B cell (primary cell): ENCODE results near the gene REELD1. TPM values are rescaled to one million over a fixed set of nuclear protein-coding genes. Genes with fewer than 3 reads are reported as not detected.

Experiments used
- ATAC-seq: fragments of 200-7000 bp; cut with Tn5 transposase; one replicate; pipeline ENCODE4 v1.10.0; 2021; ENCODE audit warnings: low read depth, mild to moderate bottlenecking, moderate number of reproducible peaks, moderate library complexity
- CTCF ChIA-PET: fragments of 350-600 bp; sonication (Branson Sonifier 250); formaldehyde crosslinking; loops from one replicate; lab custom pipeline; 2021; ENCODE audit warnings: antibody characterized with exemption, inconsistent platforms; lab: Charles Lee
- POLR2A ChIA-PET: fragments of 350-600 bp; sonication (Branson Sonifier 250); formaldehyde crosslinking; loops from one replicate; lab custom pipeline; 2021; ENCODE audit warnings: antibody characterized with exemption; lab: Charles Lee
- DNase-seq: peaks from one replicate; pipeline ENCODE4 v3.0.0; 2013
- H2AFZ ChIP-seq: 2 replicates; pipeline ENCODE4 v1.6.1; 2012; ENCODE audit warnings: mild to moderate bottlenecking, low read depth, low read length; ENCODE audit not compliant: insufficient read depth, poor library complexity, severe bottlenecking
- H3K27ac ChIP-seq, 2 donors: 1 replicate in 1 of 2; 2 replicates in 1 of 2; pipeline ENCODE4 v1.5.1; 2012 to 2013; ENCODE audit warnings: low read length in 2 of 2, mild to moderate bottlenecking in 2 of 2, moderate library complexity in 1 of 2
- H3K27me3 ChIP-seq, 4 experiments: fragments of 200-600 bp in 1 of 4; sonication (generic) in 1 of 4; replicated peaks in 1 of 4; 1 replicate in 2 of 4; 2 replicates in 2 of 4; pipeline versions ENCODE4 v1.6.1 to v1.7.0; 2013 to 2016; ENCODE audit warnings: low read length in 3 of 4, mild to moderate bottlenecking in 2 of 4, mixed read lengths in 1 of 4, moderate library complexity in 1 of 4; ENCODE audit not compliant: insufficient read depth in 4 of 4, control insufficient read depth in 3 of 4; ENCODE audit errors: control extremely low read depth in 1 of 4
- H3K36me3 ChIP-seq, 2 experiments: replicated peaks in 1 of 2; 1 replicate in 1 of 2; 2 replicates in 1 of 2; pipeline versions ENCODE4 v1.6.1 to v1.7.1; 2013; ENCODE audit warnings: low read length in 1 of 2; ENCODE audit not compliant: insufficient read depth in 2 of 2, control insufficient read depth in 1 of 2; ENCODE audit errors: control extremely low read depth in 1 of 2, extremely low read depth in 1 of 2
- H3K4me1 ChIP-seq, 2 donors: fragments of 200-600 bp in 1 of 2; sonication (generic) in 1 of 2; 1 replicate in 1 of 2; 2 replicates in 1 of 2; pipeline versions ENCODE4 v1.5.1 to v1.6.1; 2013 to 2017; ENCODE audit warnings: low read length in 2 of 2; ENCODE audit not compliant: control insufficient read depth in 2 of 2, insufficient read depth in 2 of 2
- H3K4me2 ChIP-seq: replicated peaks from 2 replicates; pipeline ENCODE3; 2012; ENCODE audit warnings: mild to moderate bottlenecking, low read depth, low read length; ENCODE audit not compliant: poor library complexity, severe bottlenecking
- H3K4me3 ChIP-seq, 5 experiments: fragments of 200-600 bp in 1 of 5; sonication (generic) in 1 of 5; 1 replicate in 3 of 5; 2 replicates in 2 of 5; pipeline versions ENCODE4 v1.5.1 to v1.7.0; 2011 to 2016; ENCODE audit warnings: low read length in 4 of 5, mild to moderate bottlenecking in 4 of 5, low read depth in 2 of 5, control low read depth in 1 of 5, moderate library complexity in 1 of 5; ENCODE audit not compliant: insufficient read depth in 1 of 5; ENCODE audit errors: control extremely low read depth in 1 of 5, extremely low read depth in 1 of 5
- H3K79me2 ChIP-seq: fragments of 200-600 bp; sonication (generic); one replicate; pipeline ENCODE4 v1.6.0; 2016; ENCODE audit warnings: low read length; ENCODE audit not compliant: control insufficient read depth, insufficient read depth
- H3K9ac ChIP-seq: fragments of 200-600 bp; sonication (generic); 2 replicates; pipeline ENCODE4 v1.6.1; 2017; ENCODE audit warnings: mild to moderate bottlenecking, low read length, moderate library complexity
- H3K9me3 ChIP-seq, 3 donors: one replicate each; pipeline versions ENCODE4 v1.6.1 to v1.7.1; 2013; ENCODE audit warnings: low read length in 2 of 3; ENCODE audit not compliant: control insufficient read depth in 2 of 3, insufficient read depth in 1 of 3; ENCODE audit errors: control extremely low read depth in 1 of 3
- H4K20me1 ChIP-seq: 2 replicates; pipeline ENCODE4 v1.6.0; 2012; ENCODE audit warnings: mild to moderate bottlenecking, low read length; ENCODE audit not compliant: insufficient read depth, control insufficient read depth, poor library complexity, severe bottlenecking
- H3K27ac Mint-ChIP-seq: one replicate; pipeline ENCODE4 v1.8.0; 2021; ENCODE audit warnings: mixed read lengths
- H3K27me3 Mint-ChIP-seq: one replicate; pipeline ENCODE4 v1.8.0; 2021; ENCODE audit warnings: mixed read lengths
- H3K4me1 Mint-ChIP-seq: one replicate; pipeline ENCODE4 v1.8.0; 2021; ENCODE audit warnings: mixed read lengths
- H3K4me3 Mint-ChIP-seq: one replicate; pipeline ENCODE4 v1.8.0; 2021; ENCODE audit warnings: mixed read lengths
- H3K9me3 Mint-ChIP-seq: one replicate; pipeline ENCODE4 v1.8.0; 2022; ENCODE audit warnings: mixed read lengths; ENCODE audit not compliant: insufficient read depth
- CTCF ChIP-seq: fragments of 200-600 bp; IDR thresholded peaks from one replicate; pipeline ENCODE4 v1.8.0; 2022; ENCODE audit warnings: antibody characterized with exemption, mild to moderate bottlenecking
- EZH2 ChIP-seq: IDR thresholded peaks from 2 replicates; pipeline ENCODE4 v1.6.1; 2012; ENCODE audit warnings: borderline replicate concordance, low read depth, mild to moderate bottlenecking, moderate library complexity, low read length; ENCODE audit not compliant: insufficient read depth, poor library complexity, severe bottlenecking
- WGBS: methylation state at CpG from one replicate; pipeline ENCODE4 v1.1.5; 2013; ENCODE audit warnings: missing lambda C conversion rate; ENCODE audit not compliant: insufficient coverage; 5-methylcytosine and 5-hydroxymethylcytosine counted together
- intact Hi-C: fragments of 100-400 bp; cut with micrococcal nuclease; formaldehyde crosslinking; loops from one replicate; pipeline ENCODE4 v1.10.0; 2022
- polyA plus RNA-seq: library from polyadenylated mRNA; depleted of rRNA; stranded (reverse); fragments of >200 nt; gene quantifications from 2 replicates; pipeline ENCODE4 v1.2.3, GENCODE V29; 2012
- total RNA-seq, 2 donors: library from RNA; stranded (reverse); fragments of 120-200 nt in 1 of 2; gene quantifications; 1 replicate in 1 of 2; 2 replicates in 1 of 2; pipeline versions ENCODE4 v1.2.3 to v1.2.4, GENCODE V29; 2013 to 2022

The REELD1 gene
- total and polyA plus RNA-seq, 2 donors (not counting 1 experiment from before 2014, with no cell fraction given), result 2.6 to 7.8 TPM

- no peak overlapping the region for H3K27ac ChIP-seq
- peaks cover 4% of the 10 kb centered on the region for H3K79me2 ChIP-seq
- Mint-ChIP-seq H3K4me1 (peaks cover 8% of the 10 kb centered on the region), H3K4me3 (no peak overlapping the region), H3K27me3 (no peaks in the 10 kb centered on the region), H3K9me3 (no peaks in the 10 kb centered on the region), H3K27ac (no peak overlapping the region)
- intact Hi-C loops, result no loop called here
- no peaks in the 10 kb centered on the region for H3K27me3 ChIP-seq
- CTCF ChIA-PET, result no interaction called here
- no peak for TF ChIP-seq CTCF
- TF ChIP-seq EZH2, result no peak
- no peak overlapping the region for H3K4me3 ChIP-seq
- no peak overlapping the region for H2AFZ ChIP-seq
- H3K9me3 ChIP-seq, result no peaks in the 10 kb centered on the region
- no peak for ATAC-seq
- POLR2A ChIA-PET, result no interaction called here
- no peak for DNase-seq
- no peak overlapping the region for H3K4me2 ChIP-seq
- no peaks in the 10 kb centered on the region for H3K4me1 ChIP-seq
- WGBS, result 90% methylated on average over 2 of the region's 3 CpGs
- H3K9ac ChIP-seq, result no peak overlapping the region
- H3K36me3 ChIP-seq, result peaks cover 30 to 75% of the 10 kb centered on the region in 2 experiments
- no peaks in the 10 kb centered on the region for H4K20me1 ChIP-seq
Observed at GRCh38 chr4:146186596-146186995, 27.7 kb upstream of the REELD1 start.

GRCh38 chr4:146190456-146190855 lies 23.9 kb upstream of the REELD1 start:
- TF ChIP-seq CTCF (no peak), EZH2 (no peak)
- POLR2A ChIA-PET, result no interaction called here
- H3K27ac Mint-ChIP-seq, result no peak overlapping the region

More at GRCh38 chr4:146190456-146190855, 23.9 kb upstream of the REELD1 start:
- peaks cover 23 to 60% of the 10 kb centered on the region in 2 experiments for H3K36me3 ChIP-seq
- H3K27me3 ChIP-seq, result no peaks in the 10 kb centered on the region
- DNase-seq (no peak), ATAC-seq (no peak)
- Mint-ChIP-seq H3K4me1 (no peaks in the 10 kb centered on the region), H3K9me3 (no peaks in the 10 kb centered on the region), H3K27me3 (no peaks in the 10 kb centered on the region), H3K4me3 (no peak overlapping the region)
- H3K4me1 ChIP-seq, result no peaks in the 10 kb centered on the region
- H2AFZ ChIP-seq, result no peak overlapping the region
- no peak overlapping the region for H3K4me3 ChIP-seq
- no peaks in the 10 kb centered on the region for H3K9me3 ChIP-seq
- no peaks in the 10 kb centered on the region for H3K79me2 ChIP-seq
- no peak overlapping the region for H3K27ac ChIP-seq
- CTCF ChIA-PET, result no interaction called here
- intact Hi-C loops, result no loop called here
- WGBS, result 100% methylated on average over 1 of the region's 2 CpGs
- no peak overlapping the region for H3K9ac ChIP-seq
- H3K4me2 ChIP-seq, result no peak overlapping the region
- H4K20me1 ChIP-seq, result no peaks in the 10 kb centered on the region
